Measurements from ENCODE around the gene SLC25A26.

DNA sequence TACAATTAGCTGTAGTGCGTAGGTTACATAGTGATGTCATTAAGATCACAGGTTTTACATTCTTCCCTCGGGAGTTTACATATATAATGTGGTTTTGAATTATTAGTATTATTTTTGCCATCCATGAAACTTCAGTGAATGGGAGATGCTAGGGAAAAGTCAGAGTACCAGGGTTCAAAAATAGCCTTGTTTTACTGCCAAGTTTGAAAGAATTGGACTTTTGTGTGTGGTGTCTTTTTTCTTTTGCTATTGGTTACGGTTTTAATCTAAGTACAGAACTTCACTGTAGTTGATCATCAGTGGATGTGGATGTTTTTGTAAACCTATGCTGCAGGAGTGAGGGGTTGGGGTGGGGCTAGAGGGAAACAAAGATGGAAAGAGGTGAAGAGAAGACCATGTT lies 20.7 kb downstream of the SLC25A26 start:
- TF ChIP-seq SUZ12 (IDR thresholded peaks at IDR 0.05; ENCODE audit: extremely low read depth, insufficient read depth, insufficient read length), result no peak
- no peak for TF ChIP-seq ZNF274 (IDR thresholded peaks at IDR 0.05; ENCODE audit: low read depth, low read length)
- no peak for TF ChIP-seq YY1 (IDR thresholded peaks at IDR 0.05; ENCODE audit: insufficient read depth, insufficient read length)
